ENCODE results near the gene PCBP3.

DNA sequence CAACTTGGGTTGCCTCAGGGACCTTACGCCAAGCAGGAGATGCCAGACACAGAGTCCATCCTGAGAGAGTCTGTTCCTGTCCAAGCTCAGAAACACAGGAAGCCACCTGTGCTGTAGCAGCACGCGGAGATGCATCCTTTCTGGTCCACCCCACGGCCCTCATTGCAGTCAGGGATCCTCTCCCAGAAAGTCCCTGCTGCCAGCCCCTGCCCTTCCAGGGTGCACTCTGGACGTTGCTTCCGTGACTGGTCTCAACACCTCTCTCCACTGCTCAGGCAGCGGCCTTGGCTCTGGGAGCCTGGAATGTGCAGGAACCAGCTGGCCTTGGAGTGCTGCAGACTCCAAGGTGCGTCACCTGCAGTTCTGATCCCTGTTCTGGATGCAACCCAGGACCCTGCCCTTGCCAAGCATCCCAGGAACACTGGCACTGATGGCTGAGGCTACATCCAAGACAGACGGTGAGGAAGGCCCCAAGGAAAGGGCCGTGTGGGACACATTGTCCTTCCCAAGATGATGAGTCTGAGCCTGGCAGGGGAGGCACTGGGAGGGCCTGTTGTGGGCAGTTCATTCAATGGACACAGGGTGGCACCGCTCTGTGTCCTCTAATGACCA, 316.4 kb downstream of the PCBP3 start:
- TF ChIP-seq CTCF (IDR thresholded peaks at IDR 0.05) (no peak), POLR2A (IDR thresholded peaks at IDR 0.05) (no peak)
